Fibroblast of skin of left quadriceps (primary cell): ENCODE results near the gene CBX8.
A peak's percentile ranks its signal among the peaks of the same experiment; 100 is the strongest.

Experiments
- DNase-seq, 2 experiments: peaks; one replicate each; pipeline ENCODE4 v3.0.0-alpha.2; 2013; ENCODE audit warnings: low read depth in 2 of 2

Gene CBX8

GRCh38 chr17:79796763-79797491 is at the start of gene CBX8:
Gene CBX8 (minus strand): TSS chr17:79797077. CDS start chr17:79796998, 79 bp downstream.
- DNase-seq, result peak; percentile 99

DNA sequence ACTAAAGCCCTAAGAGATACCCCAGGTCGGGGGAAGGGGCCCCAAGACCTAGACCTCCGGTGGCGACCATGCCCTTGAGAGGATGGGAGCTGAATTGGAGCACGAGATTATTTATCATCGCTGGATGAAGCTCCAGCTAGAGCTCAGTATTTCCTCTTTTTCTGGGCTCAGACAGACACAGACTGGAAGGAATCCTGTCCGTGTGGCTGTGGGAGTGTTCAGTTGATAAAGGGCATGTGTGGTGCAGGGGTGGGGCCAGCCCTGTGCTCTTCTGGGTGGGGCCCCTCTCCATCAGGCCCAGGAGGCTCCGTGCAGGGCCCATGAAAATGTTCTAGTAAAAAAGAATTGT is 48.7 kb upstream of the CBX8 start:
- no peak for DNase-seq

DNA sequence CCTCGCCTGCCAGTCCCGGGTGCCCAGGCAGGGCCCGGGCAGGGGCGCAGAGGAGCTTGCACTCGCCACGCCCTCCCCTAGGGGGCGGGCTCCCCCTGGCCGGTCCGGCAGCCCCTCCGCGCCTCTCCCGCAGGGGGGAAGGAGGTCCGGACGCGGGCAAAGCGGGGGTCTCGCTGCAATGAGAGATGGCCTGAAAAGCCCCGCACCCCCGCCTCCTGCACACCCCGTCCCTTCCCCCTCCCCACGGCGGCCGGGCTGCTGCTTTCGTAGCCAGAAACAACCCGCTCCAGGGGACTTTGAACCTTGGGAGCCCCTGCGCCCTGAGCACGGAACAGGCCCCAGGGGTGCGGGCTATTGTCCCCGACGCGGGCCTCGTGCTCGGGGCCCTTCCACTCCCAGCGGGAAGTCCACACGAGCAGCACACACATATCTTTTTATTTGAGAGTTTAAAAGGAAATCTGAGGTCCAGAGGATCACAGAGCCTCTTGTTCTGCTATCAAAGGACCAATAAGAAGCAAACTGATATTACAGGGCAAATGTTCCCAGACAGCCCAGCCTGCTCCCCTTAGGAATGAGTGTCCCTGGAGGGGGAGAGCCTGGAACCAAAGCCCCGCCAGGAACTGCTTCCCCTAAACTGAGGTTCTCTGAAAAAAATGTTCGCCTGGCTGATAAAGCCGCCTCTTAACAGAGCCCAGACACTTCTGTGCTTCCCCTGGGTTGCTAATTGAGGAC is 48.2 kb upstream of the CBX8 start:
- no peak for DNase-seq

- DNase-seq, result no peak
Measured at GRCh38 chr17:79843816-79844800, 47.2 kb upstream of the CBX8 start.

DNA sequence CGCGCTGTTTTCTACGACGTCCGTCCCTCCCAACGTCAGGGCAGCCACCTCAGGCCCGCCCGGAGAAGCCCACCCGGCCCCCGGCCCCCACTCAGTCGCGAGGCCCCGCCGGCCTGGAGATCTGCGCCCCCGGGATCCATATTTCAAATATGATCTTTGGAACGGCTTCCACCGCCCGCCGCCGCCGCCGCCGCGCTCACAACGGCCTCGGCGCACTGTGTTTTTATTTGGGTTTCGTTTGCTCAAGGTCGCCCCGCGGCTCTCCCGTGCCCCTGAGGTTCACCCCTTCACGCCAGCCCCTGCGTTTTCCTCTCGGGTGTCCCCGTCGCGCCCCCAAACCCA is 46.6 kb upstream of the CBX8 start:
- no peak for DNase-seq

GRCh38 chr17:79842656-79843473 is 46.0 kb upstream of the CBX8 start:
- DNase-seq, result no peak

GRCh38 chr17:79842136-79842655 is 45.3 kb upstream of the CBX8 start:
- DNase-seq, result no peak

- DNase-seq, result no peak
Measured at GRCh38 chr17:79841369-79842135, 44.7 kb upstream of the CBX8 start.

DNA sequence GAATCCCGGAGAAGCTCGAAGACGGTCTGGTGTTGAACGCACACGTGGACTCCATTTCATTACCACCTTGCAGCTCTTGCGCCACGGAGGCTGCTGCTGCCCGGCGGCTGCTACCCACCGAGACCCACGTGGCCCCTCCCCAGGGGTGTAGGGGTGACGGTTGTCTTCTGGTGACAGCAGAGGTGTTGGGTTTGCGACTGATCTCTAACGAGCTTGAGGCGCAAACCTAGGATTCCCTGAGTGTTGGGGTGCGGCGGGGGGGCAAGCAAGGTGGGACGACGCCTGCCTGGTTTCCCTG is 44.1 kb upstream of the CBX8 start:
- no peak for DNase-seq

DNA sequence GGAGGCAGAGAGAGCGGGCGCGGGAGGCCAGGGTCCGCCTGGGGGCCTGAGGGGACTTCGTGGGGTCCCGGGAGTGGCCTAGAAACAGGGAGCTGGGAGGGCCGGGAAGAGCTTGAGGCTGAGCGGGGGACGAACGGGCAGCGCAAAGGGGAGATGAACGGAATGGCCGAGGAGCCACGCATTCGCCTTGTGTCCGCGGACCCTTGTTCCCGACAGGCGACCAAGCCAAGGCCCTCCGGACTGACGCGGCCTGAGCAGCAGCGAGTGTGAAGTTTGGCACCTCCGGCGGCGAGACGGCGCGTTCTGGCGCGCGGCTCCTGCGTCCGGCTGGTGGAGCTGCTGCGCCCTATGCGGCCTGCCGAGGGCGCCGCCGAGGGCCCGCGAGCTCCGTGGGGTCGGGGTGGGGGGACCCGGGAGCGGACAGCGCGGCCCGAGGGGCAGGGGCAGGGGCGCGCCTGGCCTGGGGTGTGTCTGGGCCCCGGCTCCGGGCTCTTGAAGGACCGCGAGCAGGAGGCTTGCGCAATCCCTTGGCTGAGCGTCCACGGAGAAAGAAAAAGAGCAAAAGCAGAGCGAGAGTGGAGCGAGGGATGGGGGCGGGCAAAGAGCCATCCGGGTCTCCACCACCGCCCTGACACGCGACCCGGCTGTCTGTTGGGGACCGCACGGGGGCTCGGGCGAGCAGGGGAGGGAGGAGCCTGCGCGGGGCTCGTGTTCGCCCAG is 43.6 kb upstream of the CBX8 start:
- DNase-seq, result peak in 1 of 2 experiments; percentile 23

GRCh38 chr17:79839356-79840268 is 42.7 kb upstream of the CBX8 start, which contains the start of gene CBX4:
Gene CBX4 (minus strand): TSS chr17:79839440. CDS start chr17:79839251, 189 bp downstream.
- peak; percentile 85 to 86 for DNase-seq

DNA sequence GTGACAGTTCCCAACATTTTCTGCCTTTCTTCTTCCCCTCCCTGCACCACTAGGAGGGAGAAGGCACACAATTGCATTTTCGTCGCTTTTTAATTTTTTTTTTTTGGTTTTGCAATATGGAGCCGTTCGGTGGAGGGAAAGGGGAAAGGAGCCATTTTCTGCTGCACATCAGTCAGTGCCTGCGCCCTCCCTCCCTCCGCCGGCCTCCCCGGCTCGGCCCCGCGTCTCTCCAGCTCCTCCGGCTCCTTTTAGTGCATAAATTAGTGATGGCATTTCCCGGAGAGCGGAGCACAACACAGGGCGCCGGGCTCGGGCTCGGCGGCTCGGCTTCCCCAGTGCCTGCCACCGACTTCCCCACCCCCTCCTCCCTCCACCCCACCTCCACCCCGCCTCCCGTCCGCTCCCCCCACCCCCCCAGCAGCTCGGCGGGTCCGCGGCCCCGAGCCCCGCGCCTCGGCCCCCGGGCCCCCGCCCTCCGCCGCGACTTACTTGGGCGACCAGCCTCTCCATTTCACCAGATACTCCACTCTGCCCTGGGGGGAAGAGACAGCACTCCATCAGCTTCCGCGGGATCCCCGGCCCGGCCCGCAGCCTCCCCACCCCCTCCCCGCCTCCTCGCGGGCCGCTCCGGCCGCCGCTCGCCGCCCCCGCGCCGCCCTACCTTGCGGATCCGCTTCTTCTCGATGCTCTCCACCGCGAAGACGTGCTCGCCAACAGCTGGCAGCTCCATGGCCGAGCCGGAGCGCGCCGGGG is 41.8 kb upstream of the CBX8 start:
- peak in 1 of 2 experiments; percentile 24 for DNase-seq

DNA sequence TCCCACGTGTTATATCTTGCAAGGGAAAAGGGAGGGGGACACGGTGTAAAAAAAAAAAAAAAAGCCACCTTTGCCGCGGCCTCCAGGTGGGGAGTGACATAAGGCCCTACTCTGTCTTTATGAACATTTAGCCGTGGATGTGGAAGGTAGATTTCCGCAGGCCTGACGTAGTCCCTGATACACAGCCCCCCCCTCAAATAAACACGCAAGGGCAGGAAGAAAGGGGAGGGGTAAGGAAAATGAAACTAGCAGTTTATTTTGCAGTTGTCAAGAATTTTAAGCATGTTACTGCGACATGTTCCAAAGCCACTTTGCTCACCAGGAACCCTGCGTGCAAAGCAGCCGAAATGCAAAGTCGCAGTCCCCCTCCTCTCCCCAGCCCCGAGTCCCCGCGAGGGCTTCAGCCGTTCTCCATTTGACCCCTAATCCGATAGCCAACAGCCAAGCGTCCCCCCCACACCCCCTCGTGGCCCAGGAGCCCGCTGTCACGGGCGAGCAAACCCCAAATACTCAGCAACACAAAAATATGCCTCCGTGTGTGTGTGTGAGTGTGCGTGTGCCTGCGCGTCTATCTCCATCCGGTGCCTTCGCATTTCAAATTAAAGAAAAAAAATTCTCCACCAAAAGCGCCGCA is 41.1 kb upstream of the CBX8 start:
- peak in 1 of 2 experiments; percentile 13 for DNase-seq

DNA sequence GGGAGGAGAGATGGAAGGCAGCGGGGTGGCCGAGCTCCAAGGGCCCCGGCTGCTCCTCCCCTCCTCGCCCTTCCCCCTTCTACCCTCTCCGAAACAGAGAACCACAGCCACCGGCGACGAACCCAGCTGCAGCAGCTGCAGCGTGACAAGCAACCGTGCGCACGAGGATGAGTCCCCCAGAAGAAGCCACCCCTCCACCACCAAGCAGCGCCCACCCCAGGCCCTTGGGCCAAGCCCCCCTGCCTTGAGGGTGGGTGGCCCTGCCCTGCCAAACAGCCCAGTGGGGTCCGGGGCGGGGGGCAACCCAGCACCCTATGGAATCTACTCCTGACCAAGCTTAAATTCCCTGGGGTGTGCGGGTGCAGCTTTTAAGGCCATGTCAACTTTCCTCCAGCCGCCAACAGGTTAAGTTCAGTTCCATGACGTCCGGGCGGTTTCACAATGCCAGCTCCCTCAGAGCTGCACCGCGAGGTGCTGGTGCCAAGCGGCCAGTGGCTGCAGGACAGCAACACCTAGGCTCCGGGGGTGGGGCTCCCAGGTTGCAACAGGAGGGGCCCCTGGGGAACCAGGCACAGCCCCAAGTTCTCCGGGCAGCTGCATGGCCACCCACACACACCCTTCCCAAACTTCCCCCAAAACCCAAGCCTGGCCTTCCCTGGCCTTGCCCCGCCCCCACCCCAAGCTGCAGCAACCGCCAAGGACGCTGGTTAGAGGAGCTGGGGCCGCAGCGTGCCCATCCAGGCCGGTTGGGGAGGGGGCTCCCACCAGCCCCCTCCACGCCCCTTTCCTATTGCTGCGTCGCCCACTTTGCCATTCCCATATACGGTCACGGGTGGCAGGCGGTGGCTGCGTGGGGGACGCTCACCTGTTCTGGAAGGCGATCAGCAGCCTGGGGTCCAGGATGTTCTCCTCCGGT is 40.4 kb upstream of the CBX8 start:
- peak in 1 of 2 experiments; percentile 18 for DNase-seq

DNA sequence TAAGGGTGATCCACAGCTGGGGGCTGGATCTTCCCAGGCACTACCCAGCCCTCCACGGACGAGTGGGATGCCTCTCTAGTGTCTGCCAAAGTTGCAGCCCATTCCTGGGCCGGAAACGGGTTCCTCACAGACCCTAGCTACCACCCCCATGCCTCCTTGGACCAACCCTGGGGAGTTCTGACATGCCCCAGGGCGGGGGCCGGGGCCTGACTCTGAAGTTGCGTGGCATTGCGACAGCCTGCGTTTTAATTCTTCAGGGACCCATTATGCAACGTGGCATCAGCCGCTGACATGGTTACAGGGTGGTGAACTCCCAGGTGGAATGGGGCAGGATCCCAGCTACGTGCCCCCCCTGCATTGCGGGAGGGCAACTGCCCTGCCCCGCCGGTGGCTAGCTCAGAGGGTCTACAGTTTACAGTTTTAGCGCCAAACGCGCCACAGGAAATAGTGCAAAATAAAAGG is 39.7 kb upstream of the CBX8 start:
- no peak for DNase-seq

- no peak for DNase-seq
Measured at GRCh38 chr17:79835953-79836509, 39.2 kb upstream of the CBX8 start.
